GM19240 (cell line): ENCODE measurements around the gene PTGER2.

Experiments used
- DNase-seq: peaks from one replicate; pipeline ENCODE4 v3.0.0; 2011; ENCODE audit warnings: low spot score; ENCODE audit not compliant: insufficient read length

Gene PTGER2

GRCh38 chr14:52313903-52314594, at the start of gene PTGER2:
PTGER2 (plus strand) TSS chr14:52314312; CDS start chr14:52314549, 237 bp downstream.
- DNase-seq: no peak

GRCh38 chr14:52265253-52265652, 48.9 kb upstream of the PTGER2 start:
- DNase-seq: no peak

GRCh38 chr14:52266179-52266578, 47.9 kb upstream of the PTGER2 start:
- DNase-seq: no peak

GRCh38 chr14:52266782-52267181, 47.3 kb upstream of the PTGER2 start:
- DNase-seq: no peak

GRCh38 chr14:52267501-52268278, 46.4 kb upstream of the PTGER2 start, which contains the start of gene PTGDR:
PTGDR (plus strand) TSS chr14:52267698; CDS start chr14:52267815, 117 bp downstream.
- DNase-seq: no peak

GRCh38 chr14:52268279-52269061, 45.6 kb upstream of the PTGER2 start:
- DNase-seq: no peak

- DNase-seq: no peak
Measured at GRCh38 chr14:52269100-52269499, 45.0 kb upstream of the PTGER2 start.

- no peak for DNase-seq
Measured at GRCh38 chr14:52269982-52270381, 44.1 kb upstream of the PTGER2 start.

- DNase-seq: no peak
Measured at GRCh38 chr14:52271538-52271937, 42.6 kb upstream of the PTGER2 start.

GRCh38 chr14:52272375-52272774, 41.7 kb upstream of the PTGER2 start:
- DNase-seq: no peak

GRCh38 chr14:52275372-52275771, 38.7 kb upstream of the PTGER2 start:
- no peak for DNase-seq

- no peak for DNase-seq
Measured at GRCh38 chr14:52277552-52277951, 36.6 kb upstream of the PTGER2 start.

GRCh38 chr14:52279408-52279807, 34.7 kb upstream of the PTGER2 start:
- DNase-seq: no peak

- DNase-seq: no peak
Measured at GRCh38 chr14:52283099-52283498, 31.0 kb upstream of the PTGER2 start.

- no peak for DNase-seq
Measured at GRCh38 chr14:52286661-52287649, 27.2 kb upstream of the PTGER2 start.

- no peak for DNase-seq
Measured at GRCh38 chr14:52296378-52296777, 17.7 kb upstream of the PTGER2 start.

- no peak for DNase-seq
Measured at GRCh38 chr14:52298795-52299194, 15.3 kb upstream of the PTGER2 start.

- no peak for DNase-seq
Measured at GRCh38 chr14:52299692-52300278, 14.3 kb upstream of the PTGER2 start.

- DNase-seq: no peak
Measured at GRCh38 chr14:52303236-52303635, 10.9 kb upstream of the PTGER2 start.

GRCh38 chr14:52304248-52304904, 9.7 kb upstream of the PTGER2 start:
- DNase-seq: no peak
